ENCODE data around the gene CIB4.

CIB4 gene

GRCh38 chr2:26581991-26582842 lies 58.9 kb downstream of the CIB4 start:
- no peak for DNase-seq (ENCODE audit: low read depth in 3 of 3)

GRCh38 chr2:26581266-26581990 lies 59.7 kb downstream of the CIB4 start:
- DNase-seq (ENCODE audit: low read depth in 3 of 3), result no peak

GRCh38 chr2:26580751-26581150 lies 60.4 kb downstream of the CIB4 start:
- DNase-seq (ENCODE audit: low read depth in 3 of 3), result no peak

GRCh38 chr2:26580151-26580550 lies 61.0 kb downstream of the CIB4 start:
- DNase-seq (ENCODE audit: low read depth in 3 of 3), result no peak

- DNase-seq (ENCODE audit: low read depth in 3 of 3), result no peak
Observed at GRCh38 chr2:26579723-26580040, 61.5 kb downstream of the CIB4 start.

- no peak for DNase-seq (ENCODE audit: low read depth in 3 of 3)
Observed at GRCh38 chr2:26579025-26579722, 62.0 kb downstream of the CIB4 start.

GRCh38 chr2:26578581-26578980 lies 62.6 kb downstream of the CIB4 start:
- no peak for DNase-seq (ENCODE audit: low read depth in 3 of 3)

- no peak for DNase-seq (ENCODE audit: low read depth in 3 of 3)
Observed at GRCh38 chr2:26578113-26578458, 63.1 kb downstream of the CIB4 start.

GRCh38 chr2:26577442-26578112 lies 63.6 kb downstream of the CIB4 start:
- DNase-seq (ENCODE audit: low read depth in 3 of 3), result peak; percentile 38 to 60 (median 41)

- no peak for DNase-seq (ENCODE audit: low read depth in 3 of 3)
Observed at GRCh38 chr2:26576565-26577441, 64.4 kb downstream of the CIB4 start.

GRCh38 chr2:26575836-26576564 lies 65.2 kb downstream of the CIB4 start:
- DNase-seq (ENCODE audit: low read depth in 3 of 3), result no peak

- DNase-seq (ENCODE audit: low read depth in 3 of 3), result no peak
Observed at GRCh38 chr2:26574900-26575560, 66.1 kb downstream of the CIB4 start.

GRCh38 chr2:26574066-26574899 lies 66.9 kb downstream of the CIB4 start:
- DNase-seq (ENCODE audit: low read depth in 3 of 3), result no peak

- DNase-seq (ENCODE audit: low read depth in 3 of 3), result no peak
Observed at GRCh38 chr2:26573241-26573925, 67.8 kb downstream of the CIB4 start.

GRCh38 chr2:26572591-26572990 lies 68.6 kb downstream of the CIB4 start:
- no peak for DNase-seq (ENCODE audit: low read depth in 3 of 3)

GRCh38 chr2:26571316-26571715 lies 69.8 kb downstream of the CIB4 start:
- DNase-seq (ENCODE audit: low read depth in 3 of 3), result no peak

GRCh38 chr2:26570083-26570430 lies 71.1 kb downstream of the CIB4 start:
- DNase-seq (ENCODE audit: low read depth in 3 of 3), result no peak

- DNase-seq (ENCODE audit: low read depth in 3 of 3), result no peak
Observed at GRCh38 chr2:26569216-26570082, 71.7 kb downstream of the CIB4 start.

All from stimulated activated CD4-positive, alpha-beta T cell treated with anti-CD3 and anti-CD28 coated beads, TNF-alpha, amount 100 ng/mL, for 24 hours (primary cell).